Lung (tissue), 12 donors: Measurements from ENCODE around the gene ITPR1. TPM values are rescaled to one million over a fixed set of nuclear protein-coding genes. Genes with fewer than 3 reads are reported as not detected.
"Not testable (repeated sequence)": the region's sequence is repeated elsewhere in the genome, so short reads cannot be mapped to it uniquely, and the experiment has no call there.

ENCODE experiments used
- ATAC-seq: fragments of 200-7000 bp; cut with Tn5 transposase; one replicate; pipeline ENCODE4 v1.9.1; 2020; ENCODE audit warnings: moderate number of reproducible peaks; ENCODE audit not compliant: insufficient read depth, low FRiP score
- DNase-seq, 3 donors: peaks; one replicate each; pipeline ENCODE4 v3.0.0-alpha.2; 2013 to 2017
- H3K27ac ChIP-seq, 2 donors: one replicate each; pipeline ENCODE4 v1.5.1; 2013; ENCODE audit warnings: mild to moderate bottlenecking in 2 of 2, moderate library complexity in 2 of 2, control low read depth in 1 of 2, inconsistent platforms in 1 of 2, low read depth in 1 of 2, low read length in 1 of 2
- H3K27me3 ChIP-seq, 3 donors: one replicate each; pipeline ENCODE4 v1.5.1; 2013; ENCODE audit warnings: low read length in 2 of 3; ENCODE audit not compliant: control insufficient read depth in 3 of 3, insufficient read depth in 3 of 3
- H3K36me3 ChIP-seq, 4 donors: one replicate each; pipeline ENCODE4 v1.5.1; 2013; ENCODE audit warnings: low read length in 4 of 4, mild to moderate bottlenecking in 1 of 4, moderate library complexity in 1 of 4; ENCODE audit not compliant: control insufficient read depth in 4 of 4, insufficient read depth in 4 of 4
- H3K4me1 ChIP-seq, 5 donors: one replicate each; pipeline ENCODE4 v1.5.1; 2013; ENCODE audit warnings: low read length in 5 of 5, mild to moderate bottlenecking in 2 of 5, moderate library complexity in 1 of 5; ENCODE audit not compliant: control insufficient read depth in 5 of 5, insufficient read depth in 5 of 5
- H3K4me3 ChIP-seq: one replicate; pipeline ENCODE4 v1.5.1; 2013; ENCODE audit warnings: mild to moderate bottlenecking, control low read depth, moderate library complexity
- H3K9ac ChIP-seq, 2 donors: one replicate each; pipeline ENCODE4 v1.5.1; 2013; ENCODE audit warnings: low read length in 2 of 2, control low read depth in 1 of 2; ENCODE audit not compliant: insufficient read depth in 1 of 2
- H3K9me3 ChIP-seq, 4 donors: one replicate each; pipeline ENCODE4 v1.5.1; 2013; ENCODE audit warnings: low read length in 3 of 4, mild to moderate bottlenecking in 1 of 4, moderate library complexity in 1 of 4; ENCODE audit not compliant: control insufficient read depth in 4 of 4, insufficient read depth in 3 of 4
- CTCF ChIP-seq: IDR thresholded peaks from 2 replicates; pipeline ENCODE4 v1.5.1; 2012; ENCODE audit warnings: mild to moderate bottlenecking; ENCODE audit errors: control extremely low read depth, extremely low read depth
- WGBS, 2 donors: extraction: QIAGEN DNeasy Blood & Tissue Kit; methylation state at CpG; one replicate each; pipeline ENCODE4 v1.1.7; 2013; 5-methylcytosine and 5-hydroxymethylcytosine counted together
- polyA plus RNA-seq, 2 donors: library from polyadenylated mRNA; stranded (reverse); fragments of 200-250 nt; gene quantifications; one replicate each; pipeline ENCODE4 v1.2.1, GENCODE V29; 2013
- total RNA-seq, 2 donors: library from RNA; depleted of rRNA in 1 of 2; stranded (reverse); fragments of >200 nt in 1 of 2; gene quantifications; one replicate each; pipeline ENCODE4 v1.2.1, GENCODE V29; 2014 to 2021
- donor health status: control.
- donor health status: control.
- donor health status: Bipolar disorder and iron deficiency.
- donor health status: healthy.
- donor health status: DM: yes; HTN: yes; CAD: no.

The ITPR1 gene
- total and polyA plus RNA-seq, 4 donors: 12.4 to 152 (median 44.1) TPM

- 64 to 67% methylated on average over 5 of the region's 5 CpGs for WGBS, 2 donors
- no peak for TF ChIP-seq CTCF
- Histone ChIP-seq H3K27me3 (no peaks in the 10 kb centered on the region), H3K4me1 (peaks cover 0 to 5% (median 0%) of the 10 kb centered on the region in 5 donors), H3K9ac (no peak overlapping the region), H3K36me3 (peaks cover 2 to 15% (median 10%) of the 10 kb centered on the region in 4 donors), H3K27ac (no peak overlapping the region), H3K9me3 (no peaks in the 10 kb centered on the region), H3K4me3 (no peak overlapping the region)
- ATAC-seq (no peak), DNase-seq (peak in 2 of 3 donors; percentile 2 to 20)
Measured at GRCh38 chr3:4449043-4449805, 43.9 kb upstream of the ITPR1 start.

GRCh38 chr3:4454142-4454541 is 39.0 kb upstream of the ITPR1 start:
- ATAC-seq: no peak
- Histone ChIP-seq H3K27ac (no peak overlapping the region), H3K9me3 (no peaks in the 10 kb centered on the region), H3K4me1 (peaks cover 0 to under 1% (median 0%) of the 10 kb centered on the region in 5 donors), H3K9ac (no peak overlapping the region), H3K27me3 (no peaks in the 10 kb centered on the region), H3K4me3 (no peak overlapping the region), H3K36me3 (peaks cover 0 to 4% (median 2%) of the 10 kb centered on the region in 4 donors)
- TF ChIP-seq CTCF: no peak
- DNase-seq: no peak

- 92 to 95% methylated on average over 14 of the region's 14 CpGs for WGBS, 2 donors
- not testable (repeated sequence) for H3K4me1 ChIP-seq, H3K4me3 ChIP-seq, ATAC-seq, DNase-seq, H3K36me3 ChIP-seq, H3K9ac ChIP-seq, H3K27ac ChIP-seq, H3K9me3 ChIP-seq, H3K27me3 ChIP-seq
Measured at GRCh38 chr3:4456780-4457179, 36.4 kb upstream of the ITPR1 start.

GRCh38 chr3:4458961-4459360 is 34.2 kb upstream of the ITPR1 start:
- 93 to 95% methylated on average over 3 of the region's 3 CpGs for WGBS, 2 donors
- Histone ChIP-seq H3K9ac (no peak overlapping the region), H3K4me3 (no peak overlapping the region), H3K4me1 (peaks cover 0 to 3% (median 0%) of the 10 kb centered on the region in 5 donors), H3K27ac (no peak overlapping the region), H3K27me3 (no peaks in the 10 kb centered on the region), H3K36me3 (no peaks in the 10 kb centered on the region), H3K9me3 (no peaks in the 10 kb centered on the region)
- no peak for ATAC-seq
- no peak for DNase-seq
- TF ChIP-seq CTCF: no peak
